GM23248 (cell line): ENCODE measurements around the gene KLF15. TPM values are rescaled to one million over a fixed set of nuclear protein-coding genes. Genes with fewer than 3 reads are reported as not detected.

Source experiments
- DNase-seq: peaks from one replicate; pipeline ENCODE4 v3.0.0-alpha.2; 2015
- H2AFZ ChIP-seq: fragments of 200-600 bp; sonication (generic); 2 replicates; pipeline ENCODE4 v1.6.1; 2016; ENCODE audit warnings: antibody characterized with exemption
- H3F3A ChIP-seq: fragments of 200-600 bp; sonication (generic); 2 replicates; pipeline ENCODE4 v1.6.1; 2016; ENCODE audit warnings: mild to moderate bottlenecking, antibody characterized with exemption, mixed run types; ENCODE audit not compliant: insufficient read depth
- H3K27ac ChIP-seq: fragments of 200-600 bp; sonication (generic); 2 replicates; pipeline ENCODE4 v1.5.1; 2016; ENCODE audit warnings: mild to moderate bottlenecking
- H3K27me3 ChIP-seq: fragments of 200-600 bp; sonication (generic); replicated peaks from 2 replicates; pipeline ENCODE4 v1.6.1; 2016; ENCODE audit warnings: mild to moderate bottlenecking; ENCODE audit not compliant: insufficient read depth
- H3K36me3 ChIP-seq: fragments of 200-600 bp; sonication (generic); 2 replicates; pipeline ENCODE4 v1.6.1; 2016; ENCODE audit warnings: low read depth, mild to moderate bottlenecking
- H3K4me1 ChIP-seq: fragments of 200-600 bp; sonication (generic); 2 replicates; pipeline ENCODE4 v1.6.1; 2016; ENCODE audit warnings: mild to moderate bottlenecking; ENCODE audit not compliant: insufficient read depth
- H3K4me2 ChIP-seq: fragments of 200-600 bp; sonication (generic); one replicate; pipeline ENCODE4 v1.6.1; 2016; ENCODE audit warnings: mild to moderate bottlenecking; ENCODE audit not compliant: unreplicated experiment
- H3K4me3 ChIP-seq: fragments of 200-600 bp; sonication (generic); 2 replicates; pipeline ENCODE4 v1.5.1; 2016; ENCODE audit warnings: mild to moderate bottlenecking
- H3K79me2 ChIP-seq: fragments of 200-600 bp; sonication (generic); 2 replicates; pipeline ENCODE4 v1.6.1; 2016; ENCODE audit warnings: mild to moderate bottlenecking; ENCODE audit not compliant: insufficient read depth
- H3K9ac ChIP-seq: fragments of 200-600 bp; sonication (generic); 2 replicates; pipeline ENCODE4 v1.6.1; 2016; ENCODE audit warnings: mild to moderate bottlenecking
- H3K9me2 ChIP-seq: fragments of 200-600 bp; sonication (generic); 2 replicates; pipeline ENCODE4 v1.6.1; 2016; ENCODE audit warnings: mixed run types, mild to moderate bottlenecking, moderate library complexity; ENCODE audit not compliant: insufficient read depth
- H3K9me3 ChIP-seq: fragments of 200-600 bp; sonication (generic); one replicate; pipeline ENCODE4 v1.6.1; 2017; ENCODE audit warnings: low read depth
- H4K20me1 ChIP-seq: fragments of 200-600 bp; sonication (generic); 2 replicates; pipeline ENCODE4 v1.6.0; 2016; ENCODE audit not compliant: insufficient read depth
- EZH2 ChIP-seq: fragments of 200-600 bp; sonication (generic); IDR thresholded peaks from 2 replicates; pipeline ENCODE4 v1.6.1; 2018; ENCODE audit warnings: antibody characterized with exemption, mild to moderate bottlenecking; ENCODE audit not compliant: insufficient read depth, poor library complexity, severe bottlenecking
- EZH2phosphoT487 ChIP-seq: fragments of 200-600 bp; sonication (generic); IDR thresholded peaks from 2 replicates; pipeline ENCODE4 v1.6.1; 2018; ENCODE audit warnings: antibody characterized with exemption, moderate library complexity, mild to moderate bottlenecking, low read depth; ENCODE audit not compliant: insufficient read depth
- WGBS, 2 experiments: methylation state at CpG; one replicate each; pipeline ENCODE4 v1.1.6; 2015 to 2017; ENCODE audit warnings: low lambda C conversion rate in 2 of 2, low coverage in 1 of 2; ENCODE audit errors: missing lambda C conversion rate in 2 of 2; 5-methylcytosine and 5-hydroxymethylcytosine counted together
- in situ Hi-C: fragments of 300-500 bp; cut with MboI; formaldehyde crosslinking; loops from 2 replicates; pipeline ENCODE4 v1.15.0; 2020
- polyA plus RNA-seq: library from polyadenylated mRNA; unstranded; fragments of >200 nt; fragmentation: Nextera tagmentation; extraction: Ambion mirVana; gene quantifications from 2 replicates; pipeline ENCODE4 v1.2.1, GENCODE V29; 2016
- total RNA-seq: library from RNA; depleted of rRNA; stranded (reverse); fragments of >200 nt; shearing (Covaris generic); gene quantifications from 2 replicates; pipeline ENCODE4 v1.2.3, GENCODE V29; 2014

The KLF15 gene
- total and polyA plus RNA-seq, 2 experiments from 2014 or later, result 0.14 to 0.54 TPM

DNA sequence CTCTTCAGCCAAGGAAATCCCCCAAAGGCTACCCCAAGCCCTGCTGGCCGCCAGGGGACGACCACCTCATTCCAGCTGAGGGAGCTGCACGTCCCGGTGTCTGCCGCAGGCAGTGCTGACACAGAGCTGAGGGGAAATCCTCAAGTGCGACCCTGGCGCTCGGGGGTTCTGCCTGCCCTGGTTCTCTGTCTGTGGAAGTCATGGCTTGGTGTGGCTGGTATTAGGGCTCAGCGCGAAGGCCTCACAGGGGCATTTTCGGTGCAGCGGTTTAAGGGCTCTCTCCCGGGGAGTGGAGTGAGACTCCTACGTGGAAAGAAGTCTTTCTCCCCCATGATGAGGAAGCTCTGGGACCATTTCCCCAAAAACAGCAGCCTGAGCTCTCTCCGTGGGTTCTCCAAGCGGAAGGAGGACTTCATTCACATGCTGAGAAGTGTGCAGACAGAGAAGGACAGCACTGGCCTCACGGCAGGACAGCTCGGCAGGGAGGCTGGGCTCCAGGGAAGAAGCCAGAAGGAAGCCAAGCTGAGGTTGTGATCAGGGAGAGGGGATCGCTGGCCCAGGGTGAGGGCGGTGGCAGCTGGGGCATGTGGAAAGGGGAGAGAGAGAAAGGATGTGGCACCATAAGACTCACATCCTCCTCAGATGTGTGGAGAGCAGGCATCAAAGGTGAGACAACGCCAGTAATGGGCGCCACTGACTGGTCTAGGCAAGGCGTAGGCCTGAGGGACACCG, 48.6 kb downstream of the KLF15 start:
- TF ChIP-seq EZH2 (no peak), EZH2phosphoT487 (no peak)
- Histone ChIP-seq H3K4me1 (peaks cover 13% of the 10 kb centered on the region), H3K4me3 (no peak overlapping the region), H3K36me3 (no peaks in the 10 kb centered on the region), H3F3A (0 out of 2 replicates have a peak, but pooled peaks cover 4% of the 10 kb centered on the region), H3K9me2 (no peaks in the 10 kb centered on the region), H2AFZ (no peak overlapping the region), H3K27ac (no peak overlapping the region), H3K9me3 (no peaks in the 10 kb centered on the region), H3K79me2 (no peaks in the 10 kb centered on the region), H3K27me3 (no peaks in the 10 kb centered on the region), H4K20me1 (no peaks in the 10 kb centered on the region), H3K4me2 (no peak overlapping the region), H3K9ac (no peak overlapping the region)
- in situ Hi-C loops, result no loop called here
- no peak for DNase-seq
- WGBS, 2 experiments, result 74 to 77% methylated on average over 24 of the region's 24 CpGs

DNA sequence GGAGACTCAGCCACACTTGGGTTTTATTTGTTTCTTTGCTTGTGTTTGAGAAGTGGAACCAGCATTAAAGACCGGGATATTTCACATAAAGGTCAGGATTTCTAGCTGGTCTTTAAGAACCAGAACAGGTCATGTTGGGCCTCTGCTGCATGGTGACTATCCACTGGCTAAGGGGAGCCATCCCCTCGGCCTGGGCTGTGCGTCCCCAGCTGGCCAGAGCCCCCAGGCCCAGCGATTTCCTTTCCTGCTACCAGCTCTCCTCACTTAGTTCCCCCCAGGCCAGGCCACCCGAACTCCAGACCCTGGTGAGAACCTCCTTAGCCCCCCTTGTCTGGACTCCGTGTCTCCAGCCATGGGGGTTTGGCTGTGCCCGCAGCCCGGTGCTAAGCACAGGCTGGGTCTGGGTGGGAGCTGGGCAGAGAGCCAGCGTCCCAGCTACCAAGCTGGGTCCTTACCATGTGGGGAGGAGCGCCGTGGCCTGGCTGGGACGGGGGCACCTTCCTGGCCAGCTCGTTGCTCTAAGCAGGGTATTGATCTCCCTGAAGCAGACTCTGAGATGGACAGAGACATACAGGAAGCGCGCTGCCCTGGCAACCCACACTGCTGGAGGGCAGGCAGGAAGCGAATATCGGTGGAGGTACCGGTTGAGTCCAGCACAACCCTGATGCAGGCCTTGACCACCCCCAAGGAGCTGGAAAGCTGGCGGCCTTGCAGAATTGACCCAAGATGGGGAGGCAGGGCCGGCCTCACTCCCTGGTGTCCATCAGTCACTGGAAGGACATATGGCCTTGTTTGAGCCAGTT, 49.4 kb downstream of the KLF15 start:
- 0 out of 2 replicates have a peak, but pooled peaks cover 4% of the 10 kb centered on the region for H3F3A ChIP-seq
- in situ Hi-C loops, result no loop called here
- TF ChIP-seq EZH2, result no peak
- TF ChIP-seq EZH2phosphoT487, result no peak
- 65 to 67% methylated on average over 17 to 20 of the region's 20 CpGs for WGBS, 2 experiments
- no peak overlapping the region for H3K4me3 ChIP-seq
- no peaks in the 10 kb centered on the region for H3K36me3 ChIP-seq
- H2AFZ ChIP-seq, result no peak overlapping the region
- H3K4me1 ChIP-seq, result peaks cover 13% of the 10 kb centered on the region
- H3K79me2 ChIP-seq, result no peaks in the 10 kb centered on the region
- H3K27me3 ChIP-seq, result no peaks in the 10 kb centered on the region
- no peak overlapping the region for H3K9ac ChIP-seq
- no peak overlapping the region for H3K4me2 ChIP-seq
- H3K27ac ChIP-seq, result no peak overlapping the region
- DNase-seq, result no peak
- no peaks in the 10 kb centered on the region for H3K9me2 ChIP-seq
- H4K20me1 ChIP-seq, result no peaks in the 10 kb centered on the region
- H3K9me3 ChIP-seq, result no peaks in the 10 kb centered on the region

DNA sequence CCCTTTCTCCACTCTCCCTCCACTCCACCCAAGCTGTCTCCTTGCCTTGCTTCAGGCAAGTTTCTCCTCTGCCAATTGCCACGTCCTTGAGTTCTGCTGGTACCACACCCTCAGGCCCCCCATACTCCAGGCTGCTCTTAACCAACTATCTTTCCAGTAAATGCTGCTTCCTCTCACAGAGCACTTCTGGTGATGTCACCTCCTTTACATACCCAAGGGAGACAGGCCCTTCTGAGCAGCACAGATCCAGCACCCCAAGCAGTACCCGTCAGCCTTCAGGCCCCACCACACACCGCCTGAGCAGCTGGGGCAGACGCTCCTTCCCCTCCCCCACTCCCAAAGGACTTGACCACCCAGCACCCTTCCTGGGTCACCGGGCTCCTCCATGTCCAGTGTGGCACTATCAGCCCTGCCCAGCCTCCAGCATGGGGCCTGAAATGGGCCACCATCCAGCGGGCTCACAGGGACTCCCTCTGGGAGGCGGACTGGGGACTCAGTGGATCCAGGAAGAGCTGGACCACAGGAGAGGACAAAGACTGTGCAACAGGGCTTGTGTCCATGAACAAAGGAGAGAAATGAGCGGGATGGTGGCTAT, 50.2 kb downstream of the KLF15 start:
- Histone ChIP-seq H2AFZ (no peak overlapping the region), H3K79me2 (no peaks in the 10 kb centered on the region), H3K9ac (no peak overlapping the region), H3K27ac (no peak overlapping the region), H3K9me2 (no peaks in the 10 kb centered on the region), H3K4me1 (peaks cover 13% of the 10 kb centered on the region), H4K20me1 (no peaks in the 10 kb centered on the region), H3K27me3 (no peaks in the 10 kb centered on the region), H3K36me3 (no peaks in the 10 kb centered on the region), H3K4me3 (no peak overlapping the region), H3K4me2 (no peak overlapping the region), H3K9me3 (no peaks in the 10 kb centered on the region), H3F3A (0 out of 2 replicates have a peak, but pooled peaks cover 4% of the 10 kb centered on the region)
- no peak for TF ChIP-seq EZH2phosphoT487
- TF ChIP-seq EZH2, result no peak
- DNase-seq, result no peak
- in situ Hi-C loops, result no loop called here
- WGBS, 2 experiments, result 66 to 68% methylated on average over 8 of the region's 8 CpGs

DNA sequence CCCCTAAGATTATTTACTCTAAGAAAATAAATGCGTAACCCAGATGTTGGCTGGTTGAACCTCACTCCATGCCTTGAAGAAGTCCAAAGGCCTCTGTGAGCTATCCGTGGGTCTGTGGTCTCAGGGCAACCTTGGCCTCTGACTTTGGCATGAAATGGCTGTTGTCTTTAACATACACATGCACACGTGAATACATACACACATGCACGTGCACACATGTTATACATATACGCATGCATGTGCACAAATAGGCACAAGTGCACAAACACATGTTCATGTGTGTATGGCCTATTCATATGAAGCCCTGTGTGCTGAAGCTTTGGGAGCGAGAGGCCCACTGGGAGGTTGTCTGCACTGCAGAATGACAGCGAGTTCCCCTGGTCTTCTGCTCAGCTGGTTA, 50.8 kb downstream of the KLF15 start:
- H3K4me1 ChIP-seq, result peaks cover 13% of the 10 kb centered on the region
- no peaks in the 10 kb centered on the region for H3K9me3 ChIP-seq
- no peaks in the 10 kb centered on the region for H3K9me2 ChIP-seq
- no peak overlapping the region for H3K9ac ChIP-seq
- in situ Hi-C loops, result no loop called here
- no peak overlapping the region for H2AFZ ChIP-seq
- H3K36me3 ChIP-seq, result no peaks in the 10 kb centered on the region
- WGBS, 2 experiments, result 63 to 64% methylated on average over 7 of the region's 7 CpGs
- no peak overlapping the region for H3K27ac ChIP-seq
- H4K20me1 ChIP-seq, result no peaks in the 10 kb centered on the region
- H3K4me2 ChIP-seq, result no peak overlapping the region
- no peaks in the 10 kb centered on the region for H3K79me2 ChIP-seq
- no peaks in the 10 kb centered on the region for H3K27me3 ChIP-seq
- TF ChIP-seq EZH2 (no peak), EZH2phosphoT487 (no peak)
- DNase-seq, result no peak
- no peak overlapping the region for H3K4me3 ChIP-seq
- 0 out of 2 replicates have a peak, but pooled peaks cover 4% of the 10 kb centered on the region for H3F3A ChIP-seq
